Stimulated activated CD4-positive, alpha-beta T cell treated with anti-CD3 and anti-CD28 coated beads, Interleukin-12 subunit alpha, Interleukin-12 subunit beta, amount 100 ng/mL, for 48 hours (primary cell): ENCODE data around the gene EPHB1.

Experiments used
- DNase-seq, 3 donors: peaks; one replicate each; pipeline ENCODE4 v3.0.0-alpha.2; 2020; ENCODE audit warnings: low read depth in 2 of 3, low spot score in 1 of 3

Gene EPHB1

DNA sequence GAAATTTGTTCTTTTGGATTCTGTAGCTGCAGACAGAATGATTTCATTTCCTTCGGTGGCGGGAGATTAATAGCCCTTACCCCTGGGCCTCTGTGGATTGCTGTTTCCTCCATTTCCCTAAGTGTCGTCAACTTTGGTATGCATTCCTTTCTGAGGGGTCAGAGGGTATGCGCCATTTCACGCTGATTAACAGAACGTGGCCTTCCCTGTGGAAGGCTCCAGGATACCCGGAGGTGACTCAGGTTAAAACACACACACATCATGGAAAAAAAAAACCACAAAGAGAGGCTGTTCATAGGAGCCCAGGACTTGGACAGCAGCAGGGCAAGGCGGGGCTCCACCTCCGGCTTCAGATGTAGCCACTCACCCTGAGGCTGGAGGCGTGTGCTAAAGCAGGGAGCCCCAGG, 51.9 kb downstream of the EPHB1 start:
- no peak for DNase-seq

DNA sequence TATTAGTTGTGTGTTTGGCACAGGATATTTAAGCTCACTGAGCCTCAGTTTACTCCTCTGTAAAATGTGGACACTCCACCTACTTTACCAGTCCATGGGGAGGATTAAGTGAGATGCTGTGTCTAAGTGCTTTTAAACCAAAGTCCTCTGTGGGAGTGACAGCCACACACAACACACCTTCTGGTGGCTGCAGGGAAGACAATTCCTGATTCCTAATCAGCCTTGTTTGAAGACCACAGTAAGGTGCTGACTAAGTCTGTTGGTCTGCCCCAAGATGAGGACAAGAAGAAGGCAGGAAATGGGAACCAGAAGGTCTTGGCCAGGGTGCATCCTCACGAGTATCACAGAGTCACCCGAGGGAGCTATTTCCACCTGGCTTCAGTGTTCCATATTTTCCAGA, 52.3 kb downstream of the EPHB1 start:
- no peak for DNase-seq

DNA sequence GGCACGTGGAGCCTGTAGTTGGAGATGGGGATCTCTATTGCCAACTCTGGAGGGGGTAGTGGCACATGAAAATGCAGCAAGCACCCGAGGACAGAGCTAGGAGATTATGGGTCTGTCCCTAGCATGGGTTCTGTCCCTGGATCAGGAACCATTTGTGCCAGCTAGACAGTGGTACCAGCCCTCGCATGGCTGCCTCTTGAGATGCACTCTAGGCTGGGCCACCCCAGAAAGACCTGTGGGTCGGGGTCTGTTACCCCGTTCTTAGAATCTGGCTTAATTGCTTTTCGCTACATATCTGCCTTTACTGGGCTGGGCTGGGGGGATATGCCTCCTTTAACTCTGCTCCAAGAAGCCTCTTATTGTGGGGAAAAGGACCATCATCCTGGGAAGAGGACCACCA, 54.5 kb downstream of the EPHB1 start:
- DNase-seq = no peak

- no peak for DNase-seq
Observed at GRCh38 chr3:134850761-134851160, 55.7 kb downstream of the EPHB1 start.

- no peak for DNase-seq
Observed at GRCh38 chr3:134852132-134852531, 57.1 kb downstream of the EPHB1 start.

- DNase-seq = no peak
Observed at GRCh38 chr3:134852893-134853351, 57.9 kb downstream of the EPHB1 start.

DNA sequence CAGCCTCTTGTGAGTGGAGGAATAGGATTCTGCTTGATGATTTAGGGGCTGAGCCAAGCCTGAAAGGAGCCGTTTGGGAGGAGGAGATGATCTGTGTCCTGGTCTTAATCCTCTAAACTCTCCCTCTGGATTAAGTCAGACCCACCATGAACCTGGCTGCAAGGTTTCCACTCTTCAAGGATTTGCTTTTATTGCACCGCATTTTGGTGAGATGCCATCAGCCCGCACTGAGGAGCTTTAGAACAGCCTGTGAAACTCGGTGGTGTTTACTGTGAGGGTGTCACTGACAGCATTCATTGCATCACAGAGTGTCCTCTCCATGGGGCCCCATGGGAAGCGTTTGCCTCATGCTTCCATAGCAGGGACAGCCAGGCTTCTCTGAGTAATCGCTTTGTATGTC, 59.2 kb downstream of the EPHB1 start:
- no peak for DNase-seq

- no peak for DNase-seq
Observed at GRCh38 chr3:134857356-134857755, 62.3 kb downstream of the EPHB1 start.

GRCh38 chr3:134857776-134858362, 62.8 kb downstream of the EPHB1 start:
- DNase-seq = no peak

GRCh38 chr3:134858441-134859035, 63.5 kb downstream of the EPHB1 start:
- DNase-seq = no peak

DNA sequence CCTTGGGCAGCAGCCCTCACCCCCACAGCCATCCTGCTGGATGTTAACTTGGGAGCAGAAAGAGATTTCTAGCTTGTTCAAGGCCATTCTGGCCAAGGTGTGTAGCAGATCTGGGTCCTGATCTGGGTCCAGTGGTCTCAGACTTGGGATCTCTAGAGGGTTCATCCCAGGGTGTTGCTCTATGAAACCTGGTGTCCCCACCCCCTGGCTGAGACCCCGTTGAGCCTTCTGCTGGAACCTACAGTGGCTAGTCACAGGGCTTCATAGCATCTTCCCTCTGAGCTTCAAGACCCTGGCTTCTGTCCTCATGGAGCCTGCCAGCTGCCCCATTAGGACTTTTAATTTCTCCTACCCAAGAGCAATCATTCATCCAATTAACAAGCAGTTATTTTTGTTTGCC, 64.3 kb downstream of the EPHB1 start:
- no peak for DNase-seq

DNA sequence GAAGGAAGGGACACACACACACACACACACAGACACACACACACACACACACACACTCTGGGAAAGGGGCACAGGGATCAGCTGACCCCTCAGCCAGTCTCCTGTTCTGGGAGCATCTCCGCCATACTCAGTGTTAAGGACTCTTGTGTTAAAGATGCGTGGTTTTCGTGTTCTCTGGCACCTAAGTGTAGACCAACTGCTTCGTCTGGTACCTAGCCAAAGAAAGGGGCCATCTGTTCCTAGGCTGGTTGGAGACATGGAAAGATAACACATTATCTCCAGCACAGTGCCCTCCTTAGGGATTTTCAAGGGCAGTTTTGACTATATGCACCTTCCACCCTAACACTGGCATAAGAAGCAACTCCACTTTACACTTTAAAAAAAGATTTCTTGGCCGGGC, 65.1 kb downstream of the EPHB1 start:
- no peak for DNase-seq

GRCh38 chr3:134863915-134864314, 68.9 kb downstream of the EPHB1 start:
- no peak for DNase-seq

- no peak for DNase-seq
Observed at GRCh38 chr3:134864636-134865035, 69.6 kb downstream of the EPHB1 start.

GRCh38 chr3:134867277-134867676, 72.2 kb downstream of the EPHB1 start:
- DNase-seq = no peak

DNA sequence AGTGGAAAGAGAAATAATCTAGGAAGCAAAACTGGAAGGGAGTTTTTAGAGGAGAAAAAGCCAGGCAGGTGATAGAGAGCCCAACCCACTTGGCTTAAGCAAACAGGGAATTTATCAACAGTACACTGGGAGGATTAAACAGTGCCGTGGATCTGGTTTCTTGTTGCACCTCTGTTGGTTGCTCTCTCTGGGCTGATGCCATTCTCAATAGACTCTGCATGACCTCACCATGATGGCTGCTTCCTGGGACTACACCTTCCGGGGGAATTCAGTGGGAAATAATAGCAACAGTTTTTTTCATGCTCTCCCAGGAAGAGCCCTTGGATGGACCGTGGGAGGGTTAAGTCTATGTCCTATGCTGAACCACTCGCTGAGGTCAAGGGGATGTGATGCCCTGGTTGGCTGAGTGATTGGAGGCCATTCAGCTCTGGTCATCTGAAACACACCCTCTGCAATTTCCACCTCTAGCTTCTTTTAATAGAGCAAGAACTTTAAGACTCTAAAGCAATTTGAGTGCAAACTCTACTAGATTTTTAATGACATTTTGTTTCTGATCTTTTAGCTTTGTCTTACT, 74.2 kb downstream of the EPHB1 start:
- DNase-seq = no peak

DNA sequence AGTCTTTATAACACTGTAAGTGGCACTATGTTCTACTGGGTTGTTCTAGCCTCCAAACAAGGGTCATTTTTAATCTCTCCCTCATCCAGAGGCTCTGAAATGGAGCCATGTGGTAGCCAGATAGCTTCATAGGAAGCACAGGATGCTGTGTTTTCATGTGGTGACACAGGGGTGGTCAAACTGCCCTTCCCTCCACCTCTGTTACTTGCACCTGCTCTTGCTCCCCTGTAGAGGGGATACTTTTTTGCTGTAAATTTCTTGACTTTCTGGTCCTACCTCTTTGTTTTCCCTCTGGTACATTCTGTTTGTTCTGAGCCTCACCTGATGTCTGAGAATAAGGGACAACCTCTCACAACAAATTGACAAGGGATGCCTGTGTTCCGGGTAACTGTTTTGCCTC, 76.8 kb downstream of the EPHB1 start:
- no peak for DNase-seq

DNA sequence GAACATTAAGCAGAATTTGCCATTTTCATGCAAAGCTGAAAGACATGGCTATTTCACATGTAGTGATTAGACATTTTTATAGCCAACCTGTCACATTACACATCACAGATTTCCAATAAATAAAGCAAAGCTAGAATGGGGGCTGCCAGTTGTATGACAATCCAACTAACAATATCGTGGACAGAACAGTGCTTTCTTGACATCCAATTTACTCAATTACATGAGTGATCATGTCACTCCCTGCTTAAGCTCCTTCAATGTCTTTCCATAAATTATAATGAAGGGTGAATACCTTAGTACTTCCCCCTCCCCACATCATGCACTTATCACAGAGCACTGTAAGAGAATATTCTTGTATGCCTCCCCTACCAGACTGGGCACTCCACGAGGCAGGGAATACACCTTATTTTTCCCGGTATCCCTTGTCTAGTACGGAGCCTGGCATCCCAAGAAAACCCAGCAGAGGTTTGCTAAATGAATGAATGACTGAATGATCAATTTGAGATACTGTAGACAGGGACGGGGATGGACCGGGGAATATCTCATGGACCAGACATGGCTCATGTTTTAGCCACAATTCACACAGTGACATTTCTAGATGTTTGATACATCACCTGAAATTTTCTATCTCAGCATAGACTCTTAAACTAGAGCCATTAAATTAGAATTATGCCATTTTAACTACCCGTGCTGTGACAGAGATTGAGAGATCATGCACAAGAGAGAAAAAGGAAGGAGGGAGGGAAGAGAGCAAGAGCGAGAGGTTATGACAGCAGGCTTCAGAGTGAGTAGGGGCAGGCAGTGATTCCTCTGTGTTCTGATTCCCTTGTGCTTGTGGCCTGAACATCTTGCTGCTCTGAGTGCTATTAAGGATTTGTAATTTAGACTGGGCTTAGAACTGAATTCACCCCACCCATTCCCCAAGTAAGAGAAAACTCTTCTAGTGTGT, 77.7 kb downstream of the EPHB1 start:
- DNase-seq = no peak

GRCh38 chr3:134873789-134874188, 78.7 kb downstream of the EPHB1 start:
- DNase-seq = no peak

GRCh38 chr3:134874737-134875413, 79.8 kb downstream of the EPHB1 start:
- DNase-seq = no peak

DNA sequence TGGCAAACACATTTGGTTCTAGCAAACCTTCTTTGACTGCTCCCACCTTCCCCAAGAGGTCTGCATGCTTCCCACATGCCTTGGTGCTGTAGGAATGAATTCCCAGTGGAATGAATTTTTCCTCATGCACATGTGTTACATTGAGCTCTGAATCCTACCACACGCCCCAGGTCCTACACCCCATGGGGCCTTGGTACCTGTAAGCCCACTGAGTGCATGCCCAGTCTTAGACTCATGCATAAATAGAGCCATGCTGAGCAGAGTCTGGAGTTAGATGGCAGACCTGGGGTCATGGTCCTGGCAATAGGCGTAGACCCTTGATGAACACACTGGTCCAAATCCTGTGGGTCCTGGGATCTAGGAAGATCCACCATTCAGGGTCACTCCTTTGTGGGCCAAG, 81.8 kb downstream of the EPHB1 start:
- DNase-seq = no peak
